NT2/D1 (cell line): Measurements from ENCODE around the gene FNDC3B.

Experiments used
- YY1 ChIP-seq: IDR thresholded peaks from 2 replicates; pipeline ENCODE4 v1.6.1; 2011; ENCODE audit not compliant: insufficient read length, insufficient read depth
- ZNF274 ChIP-seq: IDR thresholded peaks from 2 replicates; pipeline ENCODE4 v1.6.1; 2011; ENCODE audit warnings: mild to moderate bottlenecking, low read depth, low read length

GRCh38 chr3:172286548-172287148 lies 247.3 kb downstream of the FNDC3B start:
- no peak for TF ChIP-seq ZNF274
- no peak for TF ChIP-seq YY1
